Glutamatergic neuron (in vitro differentiated cells): ENCODE data around the gene METTL1. TPM values are rescaled to one million over a fixed set of nuclear protein-coding genes. Genes with fewer than 3 reads are reported as not detected.

Experiments used
- DNase-seq: peaks from one replicate; pipeline ENCODE4 v3.0.0; 2022
- H3K27ac Mint-ChIP-seq: one replicate; pipeline ENCODE4 v1.8.0; 2020; ENCODE audit warnings: mild to moderate bottlenecking, mixed read lengths, inconsistent platforms; ENCODE audit not compliant: unreplicated experiment
- H3K27me3 Mint-ChIP-seq: one replicate; pipeline ENCODE4 v1.8.0; 2020; ENCODE audit warnings: mild to moderate bottlenecking, moderate library complexity, mixed read lengths, inconsistent platforms; ENCODE audit not compliant: unreplicated experiment
- H3K36me3 Mint-ChIP-seq: one replicate; pipeline ENCODE4 v1.8.0; 2020; ENCODE audit warnings: mild to moderate bottlenecking, mixed read lengths, inconsistent platforms; ENCODE audit not compliant: unreplicated experiment
- H3K4me1 Mint-ChIP-seq: one replicate; pipeline ENCODE4 v1.8.0; 2020; ENCODE audit warnings: mild to moderate bottlenecking, low read depth, mixed read lengths, inconsistent platforms; ENCODE audit not compliant: unreplicated experiment
- H3K4me3 Mint-ChIP-seq: one replicate; pipeline ENCODE4 v1.8.0; 2020; ENCODE audit warnings: mild to moderate bottlenecking, mixed read lengths, inconsistent platforms; ENCODE audit not compliant: unreplicated experiment
- H3K9me3 Mint-ChIP-seq: one replicate; pipeline ENCODE4 v1.8.0; 2020; ENCODE audit warnings: mild to moderate bottlenecking, moderate library complexity, mixed read lengths, inconsistent platforms; ENCODE audit not compliant: unreplicated experiment
- total RNA-seq: library from RNA; stranded (reverse); fragmentation: NEBNext Ultra II Directional; extraction: Animal tissue kit (Norgen Biotek cat#: 25700); gene quantifications from one replicate; pipeline ENCODE4 v1.2.1, GENCODE V29; 2021; ENCODE audit not compliant: unreplicated experiment
- TF ChIP-seq, protein P1 (sequence below): fragments of 200-600 bp; sonication (generic); IDR thresholded peaks from one replicate; pipeline ENCODE4 v1.5.0; 2021; ENCODE audit not compliant: partially characterized antibody, unreplicated experiment

The METTL1 gene
- total RNA-seq, 1 donor from 2014 or later, result 9.1 TPM

DNA sequence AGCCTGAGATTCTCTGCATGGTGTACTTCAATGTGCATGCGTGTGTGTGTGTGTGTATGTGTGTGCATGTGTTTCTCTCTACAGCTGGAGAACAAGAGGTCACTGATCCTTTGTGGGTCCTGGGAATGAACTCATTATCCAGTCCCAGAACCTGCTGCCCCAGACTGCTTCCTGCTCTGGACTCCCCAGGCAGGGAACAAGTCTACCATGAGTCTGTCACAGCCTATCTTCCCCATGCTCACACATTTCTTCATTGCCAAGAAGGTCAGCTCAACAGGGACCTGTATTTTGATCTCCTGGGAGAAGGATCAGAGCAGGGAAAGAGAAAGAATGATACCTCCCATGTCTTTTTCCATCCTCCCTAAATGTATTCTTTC, 30.5 kb downstream of the METTL1 start:
- Mint-ChIP-seq H3K27me3 (peaks cover 28% of the 10 kb centered on the region), H3K4me1 (peaks cover 15% of the 10 kb centered on the region), H3K36me3 (peaks cover 4% of the 10 kb centered on the region), H3K9me3 (peaks cover 18% of the 10 kb centered on the region), H3K27ac (no peak overlapping the region), H3K4me3 (no peak overlapping the region)
- no peak for DNase-seq
- TF ChIP-seq, protein P1, sequence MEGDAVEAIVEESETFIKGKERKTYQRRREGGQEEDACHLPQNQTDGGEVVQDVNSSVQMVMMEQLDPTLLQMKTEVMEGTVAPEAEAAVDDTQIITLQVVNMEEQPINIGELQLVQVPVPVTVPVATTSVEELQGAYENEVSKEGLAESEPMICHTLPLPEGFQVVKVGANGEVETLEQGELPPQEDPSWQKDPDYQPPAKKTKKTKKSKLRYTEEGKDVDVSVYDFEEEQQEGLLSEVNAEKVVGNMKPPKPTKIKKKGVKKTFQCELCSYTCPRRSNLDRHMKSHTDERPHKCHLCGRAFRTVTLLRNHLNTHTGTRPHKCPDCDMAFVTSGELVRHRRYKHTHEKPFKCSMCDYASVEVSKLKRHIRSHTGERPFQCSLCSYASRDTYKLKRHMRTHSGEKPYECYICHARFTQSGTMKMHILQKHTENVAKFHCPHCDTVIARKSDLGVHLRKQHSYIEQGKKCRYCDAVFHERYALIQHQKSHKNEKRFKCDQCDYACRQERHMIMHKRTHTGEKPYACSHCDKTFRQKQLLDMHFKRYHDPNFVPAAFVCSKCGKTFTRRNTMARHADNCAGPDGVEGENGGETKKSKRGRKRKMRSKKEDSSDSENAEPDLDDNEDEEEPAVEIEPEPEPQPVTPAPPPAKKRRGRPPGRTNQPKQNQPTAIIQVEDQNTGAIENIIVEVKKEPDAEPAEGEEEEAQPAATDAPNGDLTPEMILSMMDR, result no peak

DNA sequence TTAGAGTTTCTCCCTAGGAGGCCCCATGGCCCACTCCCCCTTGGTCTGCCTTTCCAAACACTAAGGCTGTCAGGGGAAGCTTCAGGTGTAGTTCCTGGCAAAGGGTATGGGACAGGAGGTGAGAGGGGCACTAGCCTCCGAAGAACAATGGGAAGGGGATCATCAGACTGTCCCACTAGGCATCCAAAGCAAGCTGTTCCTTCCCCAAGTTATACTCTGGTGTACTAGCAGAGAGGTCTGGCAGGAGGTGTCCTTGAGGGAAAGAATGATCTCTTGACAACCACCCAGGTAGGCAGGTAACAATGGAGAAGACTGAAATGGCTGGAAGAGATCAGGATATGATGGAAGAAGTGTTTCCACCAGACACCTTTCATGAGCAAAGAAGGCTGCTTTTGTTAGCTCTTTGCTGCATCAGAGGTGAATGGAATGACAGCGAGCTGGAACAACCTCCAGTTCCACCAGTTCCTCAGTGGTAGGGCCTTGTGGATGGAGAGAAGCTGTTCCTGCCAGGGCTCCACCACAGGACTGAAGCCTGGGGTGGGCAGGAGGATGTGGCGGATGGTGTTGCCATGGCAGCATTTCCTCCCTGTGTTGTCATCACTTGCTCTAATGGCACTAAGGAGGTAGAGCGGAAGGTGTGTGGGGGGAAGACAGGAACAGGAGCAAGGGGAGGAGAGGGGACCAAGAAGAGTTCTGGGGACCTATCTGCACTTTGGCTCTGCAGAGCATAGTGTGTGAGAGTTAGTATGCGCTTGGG, 31.1 kb downstream of the METTL1 start:
- Mint-ChIP-seq H3K4me3 (peak overlapping the region; percentile 44), H3K27ac (no peak overlapping the region), H3K36me3 (peaks cover 4% of the 10 kb centered on the region), H3K27me3 (peaks cover 26% of the 10 kb centered on the region), H3K4me1 (peaks cover 17% of the 10 kb centered on the region), H3K9me3 (peaks cover 14% of the 10 kb centered on the region)
- TF ChIP-seq, protein P1, result no peak
- DNase-seq, result no peak

DNA sequence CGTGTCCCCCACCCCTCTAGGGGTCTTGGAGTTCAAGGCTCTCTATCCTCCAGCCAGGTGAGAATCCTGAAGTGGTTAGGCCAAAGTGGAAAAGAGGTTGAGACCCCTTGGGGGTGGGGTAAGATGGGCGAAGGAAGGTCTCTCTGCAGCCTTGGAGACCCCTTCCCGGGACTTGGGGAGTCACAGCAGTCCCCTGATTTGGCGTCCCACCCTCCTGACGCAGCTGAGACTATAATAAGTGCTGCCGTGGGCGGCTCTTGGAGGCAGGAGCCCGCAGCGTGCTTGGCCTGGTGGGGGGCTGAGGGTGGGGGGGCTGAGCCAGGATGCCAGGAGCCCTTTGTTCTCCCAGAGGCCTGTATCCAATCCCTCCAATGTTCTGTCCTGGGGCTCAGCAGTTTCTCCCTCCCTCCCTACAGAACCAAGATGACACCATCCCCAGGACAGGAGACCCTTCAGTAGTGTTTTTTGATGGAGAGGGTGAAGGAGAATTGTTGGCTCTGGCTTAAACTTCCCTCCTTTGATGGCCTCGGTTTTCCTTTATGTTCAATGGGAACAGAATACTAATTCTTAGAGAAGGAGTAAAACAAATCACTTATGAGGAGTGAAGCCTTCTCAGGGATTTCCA, 31.9 kb downstream of the METTL1 start:
- H3K27ac Mint-ChIP-seq, result no peak overlapping the region
- H3K4me1 Mint-ChIP-seq, result peaks cover 18% of the 10 kb centered on the region
- H3K9me3 Mint-ChIP-seq, result peaks cover 10% of the 10 kb centered on the region
- H3K4me3 Mint-ChIP-seq, result no peak overlapping the region
- peaks cover 4% of the 10 kb centered on the region for H3K36me3 Mint-ChIP-seq
- no peak for DNase-seq
- TF ChIP-seq, protein P1, result no peak
- peaks cover 28% of the 10 kb centered on the region for H3K27me3 Mint-ChIP-seq

DNA sequence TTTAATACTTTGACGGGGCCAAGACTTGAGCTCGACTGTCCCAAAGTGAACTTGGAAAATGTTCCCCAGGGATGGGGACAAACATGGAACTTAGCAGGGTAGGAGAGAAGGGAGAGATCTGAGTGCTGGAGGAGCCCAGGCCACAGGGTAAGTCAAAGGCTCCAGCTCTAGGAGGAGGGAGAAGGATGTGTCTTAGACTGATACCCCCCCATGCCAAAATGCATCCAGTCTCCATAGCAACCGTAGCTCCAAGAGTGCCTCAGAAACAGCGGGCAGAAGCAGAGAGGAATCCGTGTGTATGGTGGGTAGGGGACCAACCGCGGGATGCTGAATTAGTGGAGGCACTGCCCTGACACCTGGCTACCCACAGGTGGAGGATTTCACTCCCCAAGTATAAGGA, 32.5 kb downstream of the METTL1 start:
- Mint-ChIP-seq H3K4me3 (peak overlapping the region; percentile 85), H3K36me3 (peaks cover 9% of the 10 kb centered on the region), H3K27me3 (peaks cover 30% of the 10 kb centered on the region), H3K27ac (peak overlapping the region; percentile 38), H3K4me1 (peaks cover 24% of the 10 kb centered on the region), H3K9me3 (peaks cover 12% of the 10 kb centered on the region)
- TF ChIP-seq, protein P1, result no peak
- DNase-seq, result no peak

DNA sequence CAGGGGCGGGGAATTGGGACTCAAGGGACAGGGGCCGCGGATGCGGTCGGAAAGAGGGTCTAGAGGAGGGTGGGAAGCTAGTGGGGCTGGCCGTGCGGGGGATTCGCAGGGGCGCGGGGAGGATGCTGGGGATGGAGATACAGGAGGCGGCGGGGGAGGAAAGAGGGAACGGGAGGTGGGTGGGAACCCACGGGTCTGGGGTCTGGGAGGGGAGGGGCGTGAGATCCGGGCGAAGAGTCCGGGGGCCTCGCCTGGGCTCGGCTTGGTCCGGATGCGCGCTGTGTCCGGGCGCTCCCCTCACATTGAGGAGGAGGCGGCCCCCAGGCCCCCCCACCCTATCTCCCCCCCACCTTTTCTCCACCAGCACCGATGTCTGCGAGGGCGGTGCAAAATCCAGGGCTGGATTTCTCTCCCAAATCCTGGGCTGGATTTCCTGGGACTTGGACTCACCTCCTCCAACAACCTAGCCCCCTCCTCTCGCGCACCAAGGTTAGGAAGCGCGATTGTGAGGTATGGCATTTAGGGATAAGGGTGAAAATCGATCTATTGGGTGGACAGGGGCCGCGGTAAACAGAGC, 33.2 kb downstream of the METTL1 start, which contains the start of gene AGAP2:
Gene AGAP2, minus strand, starts transcription at position 82 of the 577 bp plus-strand sequence. CDS start 496 bp downstream, outside the sequence.
- Mint-ChIP-seq H3K27ac (peak within 1 kb of the TSS; percentile 38), H3K36me3 (peaks cover 10% of the 10 kb centered on the region), H3K4me1 (peaks cover 25% of the 10 kb centered on the region), H3K27me3 (peaks cover 29% of the 10 kb centered on the region), H3K4me3 (peak within 1 kb of the TSS; percentile 85), H3K9me3 (peaks cover 11% of the 10 kb centered on the region)
- DNase-seq, result peak; percentile 75
- TF ChIP-seq, protein P1, result no peak
